ENCODE results near the gene NBEAL1. TPM values are rescaled to one million over a fixed set of nuclear protein-coding genes. Genes with fewer than 3 reads are reported as not detected.

Gene NBEAL1
- total RNA-seq, 8 experiments from 2014 or later: 7.3 to 24.2 (median 10.9) TPM

Other genes with a start within 250 kb of the NBEAL1 start
- gene ICA1L, start 143.1 kb upstream of the NBEAL1 start, total RNA-seq: 10 to 100 TPM in 5 of 8 experiments, 1 to 10 TPM in 3; 1.8 to 38.5 (median 13.7) TPM
- 10 to 100 TPM; 18.7 to 72.1 (median 32.9) TPM for gene WDR12, start 103.2 kb upstream of the NBEAL1 start, total RNA-seq
- 10 to 100 TPM in 2 of 8 experiments, 1 to 10 TPM in 6; 5.8 to 18.8 (median 7.8) TPM for gene CARF, start 102.6 kb upstream of the NBEAL1 start, total RNA-seq
- 10 to 100 TPM in 6 of 8 experiments, 1 to 10 TPM in 2; 8.5 to 24.5 (median 15.0) TPM for gene CYP20A1, start 224.1 kb downstream of the NBEAL1 start, total RNA-seq

Measured in motor neuron (in vitro differentiated cells).